ENCODE measurements around the gene ATP6V1G3.
"Not testable (repeated sequence)": the region's sequence is repeated elsewhere in the genome, so short reads cannot be mapped to it uniquely, and the experiment has no call there.

GRCh38 chr1:198524127-198524526 lies 16.4 kb downstream of the ATP6V1G3 start:
- not testable (repeated sequence) for TF ChIP-seq CTCF (conservative IDR thresholded peaks at IDR 0.05; ENCODE audit: low read length); EZH2phosphoT487 (IDR thresholded peaks at IDR 0.05; ENCODE audit: borderline replicate concordance, low read depth, low read length)
